OCI-LY7 (cell line): Measurements from ENCODE around the gene ANKRD40. TPM values are rescaled to one million over a fixed set of nuclear protein-coding genes. Genes with fewer than 3 reads are reported as not detected.
"Not testable (repeated sequence)": the region's sequence is repeated elsewhere in the genome, so short reads cannot be mapped to it uniquely, and the experiment has no call there.

Experiments
- BruUV-seq: library from RNA; stranded (reverse); fragments of 400-500 nt; replicated peaks from 2 replicates; lab custom pipeline; 2021; lab: Mats Ljungman, UMichigan
- CTCF ChIA-PET: fragments of 300-600 bp; sonication (Branson Sonifier 250); formaldehyde crosslinking; loops from one replicate; lab custom pipeline; 2022; ENCODE audit warnings: antibody characterized with exemption; ENCODE audit not compliant: unreplicated experiment; lab: Charles Lee
- POLR2A ChIA-PET: fragments of 300-600 bp; sonication (Branson Sonifier 250); formaldehyde crosslinking; loops from one replicate; lab custom pipeline; 2022; ENCODE audit warnings: antibody characterized with exemption; lab: Charles Lee
- DNase-seq: peaks from one replicate; pipeline ENCODE4 v3.0.0-alpha.2; 2015; ENCODE audit warnings: low spot score
- H2AFZ ChIP-seq: fragments of 200-600 bp; sonication (generic), shearing (Covaris generic); 2 replicates; pipeline ENCODE4 v1.6.1; 2014; ENCODE audit warnings: mild to moderate bottlenecking, antibody characterized with exemption, low read length, moderate library complexity
- H3K27ac ChIP-seq: fragments of 200-600 bp; sonication (generic); 2 replicates; pipeline ENCODE4 v1.5.1; 2014; ENCODE audit warnings: mixed run types, low read depth, mild to moderate bottlenecking, moderate library complexity, low read length, inconsistent platforms; ENCODE audit not compliant: poor library complexity, severe bottlenecking
- H3K36me3 ChIP-seq: fragments of 200-600 bp; sonication (generic); 2 replicates; pipeline ENCODE4 v1.6.1; 2014; ENCODE audit warnings: mild to moderate bottlenecking, antibody characterized with exemption, low read length, moderate library complexity, mixed read lengths; ENCODE audit not compliant: insufficient read depth
- H3K4me1 ChIP-seq: fragments of 200-600 bp; sonication (generic); 2 replicates; pipeline ENCODE4 v1.5.1; 2014; ENCODE audit warnings: mild to moderate bottlenecking, low read length; ENCODE audit not compliant: insufficient read depth, poor library complexity, severe bottlenecking
- H3K4me2 ChIP-seq: fragments of 200-600 bp; sonication (generic); 2 replicates; pipeline ENCODE4 v1.6.1; 2014; ENCODE audit warnings: mild to moderate bottlenecking, low read length
- H3K4me3 ChIP-seq: fragments of 200-600 bp; sonication (generic); 2 replicates; pipeline ENCODE4 v1.5.1; 2014; ENCODE audit warnings: mild to moderate bottlenecking, low read depth, low read length; ENCODE audit not compliant: poor library complexity, severe bottlenecking
- H3K79me2 ChIP-seq: fragments of 200-600 bp; sonication (generic); 2 replicates; pipeline ENCODE4 v1.6.1; 2016; ENCODE audit warnings: low read depth, mild to moderate bottlenecking, low read length, moderate library complexity, mixed read lengths; ENCODE audit not compliant: insufficient read depth
- H3K9me2 ChIP-seq: fragments of 200-600 bp; sonication (generic); 2 replicates; pipeline ENCODE4 v1.6.1; 2016; ENCODE audit warnings: mild to moderate bottlenecking, low read length, mixed read lengths; ENCODE audit not compliant: insufficient read depth
- H3K9me3 ChIP-seq: fragments of 200-600 bp; sonication (generic); 2 replicates; pipeline ENCODE4 v1.6.1; 2014; ENCODE audit warnings: mild to moderate bottlenecking, mixed run types, low read length, mixed read lengths
- H4K20me1 ChIP-seq: fragments of 200-600 bp; sonication (generic); 2 replicates; pipeline ENCODE4 v1.6.1; 2014; ENCODE audit warnings: mild to moderate bottlenecking, antibody characterized with exemption, low read length, moderate library complexity, mixed read lengths; ENCODE audit not compliant: insufficient read depth
- CTCF ChIP-seq: fragments of 200-600 bp; sonication (generic); conservative IDR thresholded peaks from 2 replicates; pipeline ENCODE4 v1.5.1; 2014; ENCODE audit warnings: mild to moderate bottlenecking, antibody characterized with exemption, low read length, moderate library complexity, mixed read lengths
- EZH2phosphoT487 ChIP-seq: fragments of 200-600 bp; sonication (generic); IDR thresholded peaks from 2 replicates; pipeline ENCODE4 v1.6.1; 2018; ENCODE audit warnings: low read depth, borderline replicate concordance, mild to moderate bottlenecking, mixed run types, antibody characterized with exemption, low read length, moderate library complexity, mixed read lengths
- intact Hi-C: fragments of 100-400 bp; cut with micrococcal nuclease; formaldehyde crosslinking; loops from one replicate; pipeline ENCODE4 v1.10.0; 2022; ENCODE audit not compliant: unreplicated experiment
- total RNA-seq, 2 experiments: library from RNA; depleted of rRNA in 1 of 2; stranded (reverse); fragments of >200 nt in 1 of 2; shearing (Covaris generic) in 1 of 2; gene quantifications; 2 replicates each; pipeline ENCODE4 v1.2.3, GENCODE V29; 2014 to 2022

The ANKRD40 gene
- total RNA-seq, 2 experiments from 2014 or later: 27.7 to 47.9 TPM

GRCh38 chr17:50681263-50682200 lies 26.2 kb downstream of the ANKRD40 start:
- DNase-seq: no peak
- no peaks in the 10 kb centered on the region for H3K4me1 ChIP-seq
- H3K9me3 ChIP-seq: no peaks in the 10 kb centered on the region
- ChIA-PET CTCF (no interaction called here), POLR2A (no interaction called here)
- H3K4me3 ChIP-seq: no peak overlapping the region
- H4K20me1 ChIP-seq: no peaks in the 10 kb centered on the region
- no TSS peak for BruUV-seq
- no peaks in the 10 kb centered on the region for H3K36me3 ChIP-seq
- H3K9me2 ChIP-seq: no peaks in the 10 kb centered on the region
- TF ChIP-seq CTCF (0 out of 2 replicates have a peak, but pooled peaks have one; percentile 16), EZH2phosphoT487 (no peak)
- H2AFZ ChIP-seq: no peak overlapping the region
- no peak overlapping the region for H3K4me2 ChIP-seq
- intact Hi-C loops: no loop called here
- no peaks in the 10 kb centered on the region for H3K79me2 ChIP-seq
- no peak overlapping the region for H3K27ac ChIP-seq

- H3K4me3 ChIP-seq, DNase-seq, CTCF ChIA-PET, H4K20me1 ChIP-seq, BruUV-seq, H3K4me2 ChIP-seq, POLR2A ChIA-PET, H2AFZ ChIP-seq, H3K9me3 ChIP-seq, H3K27ac ChIP-seq, H3K36me3 ChIP-seq, H3K79me2 ChIP-seq, intact Hi-C loops, H3K4me1 ChIP-seq, H3K9me2 ChIP-seq: not testable (repeated sequence)
Measured at GRCh38 chr17:50680543-50681262, 27.0 kb downstream of the ANKRD40 start.

- no peak for DNase-seq
- intact Hi-C loops: no loop called here
- no TSS peak for BruUV-seq
- ChIA-PET POLR2A (no interaction called here), CTCF (no interaction called here)
- Histone ChIP-seq H3K4me2 (no peak overlapping the region), H4K20me1 (no peaks in the 10 kb centered on the region), H3K9me3 (no peaks in the 10 kb centered on the region), H3K4me1 (no peaks in the 10 kb centered on the region), H3K4me3 (no peak overlapping the region), H3K79me2 (no peaks in the 10 kb centered on the region), H3K9me2 (no peaks in the 10 kb centered on the region), H3K27ac (no peak overlapping the region), H2AFZ (no peak overlapping the region), H3K36me3 (no peaks in the 10 kb centered on the region)
- no peak for TF ChIP-seq EZH2phosphoT487
- TF ChIP-seq CTCF: no peak
Measured at GRCh38 chr17:50680126-50680525, 27.6 kb downstream of the ANKRD40 start.
